Uterus (tissue), 4 donors: Measurements from ENCODE around the gene ARHGAP15. TPM values are rescaled to one million over a fixed set of nuclear protein-coding genes. Genes with fewer than 3 reads are reported as not detected.

ENCODE experiments used
- DNase-seq, 2 donors: peaks; one replicate each; pipeline ENCODE4 v3.0.0-alpha.2; 2019 to 2020
- H3K27ac ChIP-seq, 2 donors: fragments of 200-600 bp; sonication (generic); 1 replicate in 1 of 2; 2 replicates in 1 of 2; pipeline ENCODE4 v1.5.1; 2016 to 2018
- H3K27me3 ChIP-seq, 2 donors: fragments of 200-600 bp; sonication (generic); one replicate each; pipeline ENCODE4 v1.5.1; 2018 to 2019; ENCODE audit warnings: control low read depth in 1 of 2
- H3K36me3 ChIP-seq, 2 donors: fragments of 200-600 bp; sonication (generic); one replicate each; pipeline ENCODE4 v1.5.1; 2019; ENCODE audit warnings: control low read depth in 1 of 2
- H3K4me1 ChIP-seq, 2 donors: fragments of 200-600 bp; sonication (generic); one replicate each; pipeline ENCODE4 v1.5.1; 2018 to 2019; ENCODE audit warnings: control low read depth in 1 of 2
- H3K4me3 ChIP-seq, 2 donors: fragments of 200-600 bp; sonication (generic); 1 replicate in 1 of 2; 2 replicates in 1 of 2; pipeline ENCODE4 v1.5.1; 2018 to 2019; ENCODE audit warnings: mild to moderate bottlenecking in 1 of 2
- H3K9me3 ChIP-seq, 2 donors: fragments of 200-600 bp; sonication (generic); one replicate each; pipeline ENCODE4 v1.5.1; 2019; ENCODE audit warnings: control low read depth in 1 of 2
- POLR2A ChIP-seq, 2 donors: fragments of 450-650 bp; IDR thresholded peaks; one replicate each; pipeline ENCODE4 v1.6.1; 2016; ENCODE audit warnings: antibody characterized with exemption in 2 of 2, mild to moderate bottlenecking in 1 of 2, moderate library complexity in 1 of 2
- intact Hi-C: fragments of 100-400 bp; cut with DNase I; formaldehyde crosslinking; loops from one replicate; pipeline ENCODE4 v1.15.1; 2023; ENCODE audit warnings: low total_unique reads
- total RNA-seq, 4 donors: library from RNA; depleted of rRNA in 3 of 4; stranded (reverse); fragments of >200 nt in 3 of 4; gene quantifications; one replicate each; pipeline versions ENCODE4 v1.1.0 to v1.2.4, GENCODE V29; 2014 to 2023
- TF ChIP-seq, protein P1 (sequence below), 4 experiments: fragments of 200-600 bp in 2 of 4; fragments of 450-650 bp in 2 of 4; sonication (generic) in 2 of 4; IDR thresholded peaks; one replicate each; pipeline ENCODE4 v1.5.1; 2016 to 2019; ENCODE audit warnings: antibody characterized with exemption in 4 of 4, mild to moderate bottlenecking in 2 of 4, moderate library complexity in 1 of 4
- donor health status: DM: yes; HTN: yes; CAD: no.

The ARHGAP15 gene
- total RNA-seq, 4 donors from 2014 or later = 0.88 to 28.4 (median 6.6) TPM

GRCh38 chr2:143633419-143633818 is 504.2 kb downstream of the ARHGAP15 start:
- DNase-seq = no peak
- Histone ChIP-seq H3K36me3 (no peaks in the 10 kb centered on the region), H3K27me3 (no peaks in the 10 kb centered on the region), H3K9me3 (no peaks in the 10 kb centered on the region), H3K4me3 (no peak overlapping the region), H3K4me1 (no peaks in the 10 kb centered on the region), H3K27ac (no peak overlapping the region)
- TF ChIP-seq POLR2A (IDR thresholded peaks at IDR 0.05) = no peak
- TF ChIP-seq, protein P1, sequence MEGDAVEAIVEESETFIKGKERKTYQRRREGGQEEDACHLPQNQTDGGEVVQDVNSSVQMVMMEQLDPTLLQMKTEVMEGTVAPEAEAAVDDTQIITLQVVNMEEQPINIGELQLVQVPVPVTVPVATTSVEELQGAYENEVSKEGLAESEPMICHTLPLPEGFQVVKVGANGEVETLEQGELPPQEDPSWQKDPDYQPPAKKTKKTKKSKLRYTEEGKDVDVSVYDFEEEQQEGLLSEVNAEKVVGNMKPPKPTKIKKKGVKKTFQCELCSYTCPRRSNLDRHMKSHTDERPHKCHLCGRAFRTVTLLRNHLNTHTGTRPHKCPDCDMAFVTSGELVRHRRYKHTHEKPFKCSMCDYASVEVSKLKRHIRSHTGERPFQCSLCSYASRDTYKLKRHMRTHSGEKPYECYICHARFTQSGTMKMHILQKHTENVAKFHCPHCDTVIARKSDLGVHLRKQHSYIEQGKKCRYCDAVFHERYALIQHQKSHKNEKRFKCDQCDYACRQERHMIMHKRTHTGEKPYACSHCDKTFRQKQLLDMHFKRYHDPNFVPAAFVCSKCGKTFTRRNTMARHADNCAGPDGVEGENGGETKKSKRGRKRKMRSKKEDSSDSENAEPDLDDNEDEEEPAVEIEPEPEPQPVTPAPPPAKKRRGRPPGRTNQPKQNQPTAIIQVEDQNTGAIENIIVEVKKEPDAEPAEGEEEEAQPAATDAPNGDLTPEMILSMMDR (IDR thresholded peaks at IDR 0.05) = no peak
- intact Hi-C loops = no loop called here

DNA sequence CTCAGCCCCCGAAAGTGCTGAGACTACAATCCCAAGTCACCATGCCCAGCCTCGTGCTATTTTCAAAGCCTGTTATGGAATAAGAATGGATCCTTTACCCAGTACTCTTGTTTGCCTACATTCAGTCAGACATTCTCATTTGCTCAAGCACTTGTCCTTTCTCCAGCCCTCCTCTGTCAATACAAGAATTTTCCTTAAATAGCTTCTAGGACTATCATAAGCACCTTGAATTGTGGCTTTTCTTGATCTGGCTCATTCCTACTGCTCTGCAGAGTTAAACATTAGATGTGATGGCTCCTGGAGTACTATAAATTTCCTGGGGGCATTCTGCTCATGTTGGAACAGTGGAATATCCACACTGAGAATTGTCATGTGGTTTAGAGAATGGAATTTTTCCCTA is 506.1 kb downstream of the ARHGAP15 start:
- H3K4me3 ChIP-seq = no peak overlapping the region
- no peaks in the 10 kb centered on the region for H3K27me3 ChIP-seq
- no peak overlapping the region for H3K27ac ChIP-seq
- TF ChIP-seq, protein P1 (IDR thresholded peaks at IDR 0.05) = no peak
- TF ChIP-seq POLR2A (IDR thresholded peaks at IDR 0.05) = no peak
- intact Hi-C loops = no loop called here
- H3K4me1 ChIP-seq = no peaks in the 10 kb centered on the region
- no peaks in the 10 kb centered on the region for H3K36me3 ChIP-seq
- DNase-seq = no peak
- no peaks in the 10 kb centered on the region for H3K9me3 ChIP-seq

- no peaks in the 10 kb centered on the region for H3K27me3 ChIP-seq
- DNase-seq = no peak
- H3K36me3 ChIP-seq = no peaks in the 10 kb centered on the region
- intact Hi-C loops = no loop called here
- TF ChIP-seq, protein P1 (IDR thresholded peaks at IDR 0.05) = no peak
- no peak for TF ChIP-seq POLR2A (IDR thresholded peaks at IDR 0.05)
- no peak overlapping the region for H3K4me3 ChIP-seq
- no peaks in the 10 kb centered on the region for H3K9me3 ChIP-seq
- no peak overlapping the region for H3K27ac ChIP-seq
- H3K4me1 ChIP-seq = no peaks in the 10 kb centered on the region
Measured at GRCh38 chr2:143635936-143636335, 506.7 kb downstream of the ARHGAP15 start.

DNA sequence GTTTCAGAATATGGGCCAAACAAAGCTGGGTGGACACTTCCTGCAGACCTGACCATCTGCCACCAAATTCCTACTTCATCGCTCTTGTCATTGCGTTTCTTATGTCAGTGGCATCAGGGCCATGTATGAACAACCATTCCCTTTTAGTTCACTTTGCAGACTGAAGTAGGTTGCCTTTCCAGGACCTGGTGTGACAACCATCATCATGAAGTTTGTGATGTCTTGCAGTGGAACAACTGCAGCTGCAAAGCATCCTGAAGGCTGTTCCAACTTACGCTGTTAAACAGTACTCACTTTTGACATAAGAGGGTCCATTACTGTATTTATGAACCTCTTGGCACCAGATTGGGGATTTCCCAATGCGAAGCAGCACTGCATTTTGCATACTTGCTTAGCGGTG is 511.6 kb downstream of the ARHGAP15 start:
- Histone ChIP-seq H3K27me3 (no peaks in the 10 kb centered on the region), H3K4me3 (no peak overlapping the region), H3K27ac (no peak overlapping the region), H3K36me3 (no peaks in the 10 kb centered on the region), H3K4me1 (no peaks in the 10 kb centered on the region), H3K9me3 (no peaks in the 10 kb centered on the region)
- DNase-seq = no peak
- no peak for TF ChIP-seq POLR2A (IDR thresholded peaks at IDR 0.05)
- TF ChIP-seq, protein P1 (IDR thresholded peaks at IDR 0.05) = no peak
- intact Hi-C loops = no loop called here

DNA sequence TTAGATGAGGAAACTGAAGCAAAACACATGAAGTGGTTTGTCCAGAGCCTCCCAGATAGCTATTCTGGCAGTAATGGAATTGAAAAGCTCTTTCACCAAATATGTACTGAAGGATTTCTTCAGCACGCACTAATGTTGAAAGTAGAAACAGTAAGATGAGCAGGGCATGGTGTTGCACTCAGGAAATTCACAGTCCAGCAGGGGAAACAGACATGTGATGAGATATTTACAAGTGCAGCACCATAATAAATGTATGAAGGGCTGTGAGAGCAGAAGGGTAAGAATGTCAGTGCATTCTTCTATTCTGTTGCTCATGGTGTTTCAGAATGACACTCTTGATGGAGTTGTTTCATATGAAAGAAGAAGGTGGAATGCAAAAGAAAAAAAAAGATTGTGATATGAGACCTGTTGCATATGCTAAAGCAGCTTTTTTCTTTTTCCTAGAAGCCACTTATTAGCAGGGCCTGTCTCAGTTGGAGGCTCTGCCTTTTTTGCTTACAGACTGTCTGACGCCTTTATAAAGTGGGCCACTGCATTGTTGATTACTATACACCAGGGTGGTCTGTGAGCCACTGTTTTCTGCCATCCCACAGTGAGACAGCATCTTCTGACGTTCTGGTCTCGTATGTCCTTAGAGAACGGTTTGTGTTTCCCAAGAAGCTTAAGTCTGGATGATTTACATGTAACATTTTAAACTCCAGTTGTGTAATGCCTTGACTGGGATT is 516.9 kb downstream of the ARHGAP15 start:
- no peaks in the 10 kb centered on the region for H3K9me3 ChIP-seq
- H3K27ac ChIP-seq = no peak overlapping the region
- TF ChIP-seq, protein P1 (IDR thresholded peaks at IDR 0.05) = no peak
- TF ChIP-seq POLR2A (IDR thresholded peaks at IDR 0.05) = no peak
- intact Hi-C loops = no loop called here
- no peak overlapping the region for H3K4me3 ChIP-seq
- H3K27me3 ChIP-seq = no peaks in the 10 kb centered on the region
- H3K36me3 ChIP-seq = no peaks in the 10 kb centered on the region
- H3K4me1 ChIP-seq = no peaks in the 10 kb centered on the region
- no peak for DNase-seq
